ENCODE measurements around the gene MDM1. TPM values are rescaled to one million over a fixed set of nuclear protein-coding genes. Genes with fewer than 3 reads are reported as not detected.

Gene MDM1
- 7.5 and 8.8 TPM in 2 replicates for total RNA-seq

GRCh38 chr12:68331869-68332727, at the start of gene MDM1:
TSS of gene MDM1 (minus strand) at chr12:68332362. CDS start at chr12:68332245, 117 bp downstream.

GRCh38 chr12:68253504-68253903, 78.7 kb downstream of the MDM1 start, which contains the start of gene IL22:
TSS of gene IL22 (minus strand) at chr12:68253604. CDS start at chr12:68253448, 156 bp downstream.

Other genes starting within 250 kb of the MDM1 start
- not detected in 2 replicates for gene IFNG, start 172.6 kb downstream of the MDM1 start, total RNA-seq
- gene IL26, start 106.6 kb downstream of the MDM1 start, total RNA-seq: 0.13 and 2.0 TPM in 2 replicates
- gene IL22, start 78.8 kb downstream of the MDM1 start, total RNA-seq: not detected in 2 replicates

Measured in smooth muscle cell of the pulmonary artery (primary cell).